GM21515 (cell line): ENCODE measurements around the gene PPP1R12B.
A peak's percentile ranks its signal among the peaks of the same experiment; 100 is the strongest.
"Not testable (repeated sequence)": the region's sequence is repeated elsewhere in the genome, so short reads cannot be mapped to it uniquely, and the experiment has no call there.

ENCODE experiments used
- ATAC-seq: cut with Tn5 transposase; IDR thresholded peaks from one replicate; pipeline ENCODE4 v1.9.1; 2021; ENCODE audit not compliant: unreplicated experiment

PPP1R12B gene

GRCh38 chr1:202438393-202439174 lies 90.1 kb downstream of the PPP1R12B start:
- no peak for ATAC-seq

GRCh38 chr1:202439308-202439707 lies 90.8 kb downstream of the PPP1R12B start:
- ATAC-seq, result no peak

- ATAC-seq, result peak; percentile 48
Measured at GRCh38 chr1:202448140-202448539, 99.6 kb downstream of the PPP1R12B start.

GRCh38 chr1:202451641-202452040 lies 103.1 kb downstream of the PPP1R12B start:
- not testable (repeated sequence) for ATAC-seq

- no peak for ATAC-seq
Measured at GRCh38 chr1:202452508-202452907, 104.0 kb downstream of the PPP1R12B start.

- ATAC-seq, result not testable (repeated sequence)
Measured at GRCh38 chr1:202456372-202457169, 108.1 kb downstream of the PPP1R12B start.

- not testable (repeated sequence) for ATAC-seq
Measured at GRCh38 chr1:202458651-202459050, 110.2 kb downstream of the PPP1R12B start.

GRCh38 chr1:202459470-202460142 lies 111.1 kb downstream of the PPP1R12B start:
- ATAC-seq, result not testable (repeated sequence)

GRCh38 chr1:202460143-202460495 lies 111.6 kb downstream of the PPP1R12B start:
- ATAC-seq, result not testable (repeated sequence)

GRCh38 chr1:202462342-202463076 lies 114.0 kb downstream of the PPP1R12B start:
- no peak for ATAC-seq

GRCh38 chr1:202464153-202464742 lies 115.7 kb downstream of the PPP1R12B start:
- ATAC-seq, result not testable (repeated sequence)

GRCh38 chr1:202465644-202466270 lies 117.3 kb downstream of the PPP1R12B start:
- not testable (repeated sequence) for ATAC-seq

GRCh38 chr1:202466339-202466738 lies 117.8 kb downstream of the PPP1R12B start:
- not testable (repeated sequence) for ATAC-seq

- not testable (repeated sequence) for ATAC-seq
Measured at GRCh38 chr1:202467381-202467780, 118.9 kb downstream of the PPP1R12B start.

GRCh38 chr1:202468695-202469094 lies 120.2 kb downstream of the PPP1R12B start:
- not testable (repeated sequence) for ATAC-seq

- not testable (repeated sequence) for ATAC-seq
Measured at GRCh38 chr1:202469123-202469522, 120.6 kb downstream of the PPP1R12B start.

GRCh38 chr1:202471246-202471645 lies 122.7 kb downstream of the PPP1R12B start:
- ATAC-seq, result no peak

- not testable (repeated sequence) for ATAC-seq
Measured at GRCh38 chr1:202472347-202473124, 124.0 kb downstream of the PPP1R12B start.
